Fibroblast of the aortic adventitia (primary cell): ENCODE results near the gene MGLL. TPM values are rescaled to one million over a fixed set of nuclear protein-coding genes. Genes with fewer than 3 reads are reported as not detected.

Experiments
- DNase-seq: peaks from one replicate; pipeline ENCODE4 v3.0.0-alpha.2; 2010; ENCODE audit warnings: low read depth
- H3K4me3 ChIP-seq: 2 replicates; pipeline ENCODE4 v1.5.1; 2011; ENCODE audit warnings: low read depth, mild to moderate bottlenecking, control low read depth, low read length, moderate library complexity
- total RNA-seq: library from RNA; depleted of rRNA; stranded (reverse); fragments of >200 nt; gene quantifications from 2 replicates; pipeline ENCODE4 v1.2.3, GENCODE V29; 2012; ENCODE audit warnings: low replicate concordance
- TF ChIP-seq, protein P1 (sequence below): IDR thresholded peaks from 2 replicates; pipeline ENCODE4 v1.5.1; 2011; ENCODE audit warnings: mild to moderate bottlenecking, low read length, control low read depth, inconsistent platforms; ENCODE audit not compliant: insufficient read depth

Gene MGLL
- total RNA-seq, 1 donor: 25.8 TPM

GRCh38 chr3:127714866-127715265 lies 107.4 kb downstream of the MGLL start:
- TF ChIP-seq, protein P1, sequence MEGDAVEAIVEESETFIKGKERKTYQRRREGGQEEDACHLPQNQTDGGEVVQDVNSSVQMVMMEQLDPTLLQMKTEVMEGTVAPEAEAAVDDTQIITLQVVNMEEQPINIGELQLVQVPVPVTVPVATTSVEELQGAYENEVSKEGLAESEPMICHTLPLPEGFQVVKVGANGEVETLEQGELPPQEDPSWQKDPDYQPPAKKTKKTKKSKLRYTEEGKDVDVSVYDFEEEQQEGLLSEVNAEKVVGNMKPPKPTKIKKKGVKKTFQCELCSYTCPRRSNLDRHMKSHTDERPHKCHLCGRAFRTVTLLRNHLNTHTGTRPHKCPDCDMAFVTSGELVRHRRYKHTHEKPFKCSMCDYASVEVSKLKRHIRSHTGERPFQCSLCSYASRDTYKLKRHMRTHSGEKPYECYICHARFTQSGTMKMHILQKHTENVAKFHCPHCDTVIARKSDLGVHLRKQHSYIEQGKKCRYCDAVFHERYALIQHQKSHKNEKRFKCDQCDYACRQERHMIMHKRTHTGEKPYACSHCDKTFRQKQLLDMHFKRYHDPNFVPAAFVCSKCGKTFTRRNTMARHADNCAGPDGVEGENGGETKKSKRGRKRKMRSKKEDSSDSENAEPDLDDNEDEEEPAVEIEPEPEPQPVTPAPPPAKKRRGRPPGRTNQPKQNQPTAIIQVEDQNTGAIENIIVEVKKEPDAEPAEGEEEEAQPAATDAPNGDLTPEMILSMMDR: no peak
- DNase-seq: no peak
- H3K4me3 ChIP-seq: no peak overlapping the region

DNA sequence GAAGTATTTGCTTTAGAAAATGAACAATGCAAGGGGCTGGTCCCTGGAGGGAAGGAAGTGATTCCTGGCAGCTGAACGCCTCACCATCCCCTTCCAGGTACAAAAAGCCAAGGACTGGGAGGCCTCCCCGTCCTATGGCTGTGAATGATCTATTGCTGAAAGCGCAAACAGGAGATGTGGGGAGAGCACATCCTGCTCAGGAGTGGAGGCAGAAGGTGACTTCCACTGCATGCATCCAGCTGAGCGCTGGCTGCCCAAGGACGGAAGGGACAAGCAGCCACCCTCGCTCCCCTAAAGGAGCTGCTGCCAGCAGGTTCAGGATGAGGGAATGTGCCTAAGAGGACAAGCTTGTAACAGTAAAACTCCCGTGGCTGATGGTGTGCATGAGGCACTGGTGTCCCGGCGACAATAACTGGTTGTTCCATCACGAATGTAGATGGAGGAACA lies 108.2 kb downstream of the MGLL start:
- TF ChIP-seq, protein P1: no peak
- DNase-seq: no peak
- H3K4me3 ChIP-seq: no peak overlapping the region

DNA sequence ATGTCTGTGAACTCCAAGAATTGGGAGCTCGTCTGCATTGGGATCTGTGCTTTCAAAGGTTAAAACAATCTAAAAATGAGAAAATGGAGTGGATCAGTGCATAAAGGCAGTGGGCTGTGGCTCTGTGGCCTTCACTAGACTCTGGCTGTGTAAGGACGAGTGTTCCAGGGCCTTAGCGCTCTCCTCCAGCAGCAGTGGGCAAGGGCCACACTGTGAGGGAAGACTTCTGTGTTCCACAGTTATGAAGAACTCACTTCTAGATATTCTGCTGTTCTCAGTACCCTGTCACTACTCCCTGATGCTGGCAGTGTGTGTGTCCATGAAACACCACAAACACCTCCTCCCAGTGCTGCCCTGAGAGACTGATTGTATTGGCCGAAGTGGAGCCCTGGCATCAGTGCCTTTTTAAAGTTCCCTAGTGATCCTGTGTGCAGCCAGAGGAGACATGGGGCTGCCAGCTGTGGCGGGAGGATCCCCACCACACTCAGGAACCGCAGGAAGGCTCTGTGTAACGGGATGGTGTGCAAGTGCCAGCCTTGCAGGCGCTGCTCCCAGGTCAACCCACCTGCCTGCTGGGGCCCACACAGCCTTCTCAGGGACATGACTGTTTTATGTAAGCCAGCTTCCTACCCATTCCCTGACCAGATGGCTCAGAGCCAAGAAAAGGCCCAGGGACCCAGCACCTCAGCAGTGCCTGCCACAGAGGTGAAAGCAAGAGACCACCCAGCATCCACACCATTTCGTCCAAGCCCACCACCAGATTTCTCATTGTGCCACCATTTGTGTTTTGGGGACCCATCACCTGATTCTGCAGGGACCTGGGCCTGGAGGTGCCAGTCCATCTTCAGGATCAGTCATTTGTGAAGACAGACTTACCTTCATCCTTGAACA lies 109.2 kb downstream of the MGLL start:
- DNase-seq: no peak
- no peak overlapping the region for H3K4me3 ChIP-seq
- TF ChIP-seq, protein P1: no peak

DNA sequence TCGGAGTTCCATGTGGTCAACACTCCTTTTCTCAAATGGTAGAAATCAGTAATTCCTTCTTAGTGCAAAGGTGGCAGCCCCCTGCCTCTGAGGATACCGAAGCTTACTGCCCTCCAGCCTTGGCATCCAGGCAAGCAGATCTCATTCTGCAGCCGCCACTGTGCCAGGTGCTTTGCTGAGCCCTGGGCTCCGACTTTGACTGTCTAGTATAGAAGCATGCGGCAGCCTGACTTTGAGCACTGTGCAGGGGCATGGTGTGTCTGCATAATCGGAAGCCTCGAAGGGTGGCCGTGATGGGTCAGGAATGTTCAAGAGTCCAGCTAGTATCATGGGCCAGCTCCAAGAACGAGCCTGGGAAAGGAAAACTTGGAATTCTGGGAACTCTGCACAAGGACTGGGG lies 109.9 kb downstream of the MGLL start:
- TF ChIP-seq, protein P1: no peak
- no peak for DNase-seq
- no peak overlapping the region for H3K4me3 ChIP-seq

- no peak overlapping the region for H3K4me3 ChIP-seq
- DNase-seq: no peak
- TF ChIP-seq, protein P1: no peak
Measured at GRCh38 chr3:127711896-127712295, 110.4 kb downstream of the MGLL start.

GRCh38 chr3:127711021-127711695 lies 111.2 kb downstream of the MGLL start:
- TF ChIP-seq, protein P1: no peak
- no peak for DNase-seq
- no peak overlapping the region for H3K4me3 ChIP-seq
